HG03039 (cell line): ENCODE measurements around the gene CHAF1A.

Experiments used
- ATAC-seq: cut with Tn5 transposase; IDR thresholded peaks from one replicate; pipeline ENCODE4 v1.9.1; 2021; ENCODE audit warnings: mild to moderate bottlenecking, moderate library complexity; ENCODE audit not compliant: unreplicated experiment

The CHAF1A gene

GRCh38 chr19:4454747-4455718 lies 52.6 kb downstream of the CHAF1A start:
- ATAC-seq: no peak

- no peak for ATAC-seq
Measured at GRCh38 chr19:4455719-4456475, 53.5 kb downstream of the CHAF1A start.

DNA sequence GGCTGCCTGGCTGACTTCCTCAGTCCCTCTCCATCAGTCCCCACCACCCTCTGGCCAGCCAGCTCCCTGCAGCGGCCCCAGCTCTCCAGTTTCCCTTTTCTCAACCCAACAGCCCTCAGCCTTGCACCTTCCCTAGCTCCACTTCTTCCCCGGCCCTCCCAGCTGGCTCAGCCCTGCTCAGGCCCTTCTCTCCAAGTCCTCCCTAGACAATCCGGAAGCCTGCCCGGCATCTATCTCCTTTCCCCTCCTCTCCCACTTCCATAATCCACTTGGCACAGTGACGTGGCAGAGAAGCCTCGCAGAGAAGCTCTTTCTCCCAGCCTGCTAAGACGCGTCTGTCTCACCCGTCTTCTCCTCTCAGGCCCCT lies 54.0 kb downstream of the CHAF1A start:
- no peak for ATAC-seq

- ATAC-seq: no peak
Measured at GRCh38 chr19:4456843-4457653, 54.6 kb downstream of the CHAF1A start.

DNA sequence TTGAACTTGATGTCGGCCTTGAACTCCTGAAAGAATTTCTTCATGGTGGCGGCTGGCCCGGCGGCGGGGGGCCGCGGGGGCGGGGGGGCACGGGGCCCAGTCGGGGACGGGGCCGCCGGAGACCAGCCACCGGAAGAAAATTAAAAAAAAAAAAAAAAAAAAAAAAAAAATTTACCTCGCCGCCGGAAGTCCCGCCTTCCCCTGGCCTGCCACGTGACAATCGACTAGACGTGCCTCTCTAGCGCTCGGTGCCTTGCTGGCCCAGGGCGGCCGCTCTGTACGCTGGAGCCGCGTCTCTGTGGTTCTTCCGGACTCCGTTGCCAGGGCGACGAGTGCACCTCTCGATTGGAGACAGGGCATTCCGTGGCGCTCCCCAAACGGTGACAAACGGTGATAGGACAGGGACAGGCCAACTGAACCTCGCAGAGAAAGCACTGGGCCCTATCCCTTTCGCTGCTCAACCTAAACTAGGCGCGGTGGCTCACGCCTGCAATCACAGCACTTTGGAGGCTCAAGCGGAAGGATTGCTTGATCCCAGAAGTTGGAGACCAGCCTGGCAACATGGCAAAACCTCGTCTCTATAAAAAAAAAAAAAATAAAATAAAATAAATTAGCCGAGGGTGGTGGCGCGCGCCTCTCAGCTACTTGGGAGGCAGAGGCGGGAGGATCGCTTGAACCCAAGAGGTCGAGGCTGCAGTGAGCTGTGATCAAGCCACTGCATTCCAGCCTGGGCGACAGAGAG lies 55.4 kb downstream of the CHAF1A start, which contains the start of gene UBXN6:
TSS of gene UBXN6 (minus strand) at position 141 of the 742 bp plus-strand sequence. CDS start at position 44, 97 bp downstream.
- peak; percentile 83 for ATAC-seq

DNA sequence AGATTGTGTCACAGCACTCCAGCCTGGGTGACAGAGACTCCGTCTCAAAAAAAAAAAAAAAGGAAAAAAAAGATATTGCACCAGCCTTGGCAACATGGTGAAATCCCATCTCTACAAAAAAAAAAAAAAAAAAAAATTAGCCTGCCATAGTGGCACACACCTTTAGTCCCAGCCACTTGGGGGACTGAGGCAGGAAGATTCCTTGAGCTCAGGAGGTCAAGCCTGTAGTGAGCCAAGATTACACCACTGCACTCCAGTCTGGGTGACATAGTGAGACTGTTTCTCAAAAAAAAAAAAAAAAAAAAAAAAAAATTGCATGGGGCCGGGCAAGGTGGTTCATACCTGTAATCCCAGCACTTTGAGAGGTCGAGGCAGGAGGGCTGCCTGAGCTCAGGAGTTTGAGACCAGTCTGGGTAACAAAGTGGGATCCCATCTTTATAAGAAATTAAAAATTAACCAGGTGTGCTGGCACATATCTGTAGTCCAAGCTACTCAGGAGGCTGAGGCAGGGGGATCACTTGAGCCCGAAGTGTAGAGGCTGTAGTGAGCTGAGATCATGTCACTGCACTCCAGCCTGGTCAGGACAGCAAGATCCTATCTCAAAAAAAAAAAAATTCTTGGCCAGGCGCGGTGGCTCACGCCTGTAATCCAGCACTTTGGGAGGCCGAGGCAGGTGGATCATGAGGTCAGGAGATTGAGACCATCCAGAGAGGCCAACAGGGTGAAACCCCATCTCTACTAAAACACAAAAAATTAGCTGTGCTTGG lies 62.6 kb downstream of the CHAF1A start:
- no peak for ATAC-seq

DNA sequence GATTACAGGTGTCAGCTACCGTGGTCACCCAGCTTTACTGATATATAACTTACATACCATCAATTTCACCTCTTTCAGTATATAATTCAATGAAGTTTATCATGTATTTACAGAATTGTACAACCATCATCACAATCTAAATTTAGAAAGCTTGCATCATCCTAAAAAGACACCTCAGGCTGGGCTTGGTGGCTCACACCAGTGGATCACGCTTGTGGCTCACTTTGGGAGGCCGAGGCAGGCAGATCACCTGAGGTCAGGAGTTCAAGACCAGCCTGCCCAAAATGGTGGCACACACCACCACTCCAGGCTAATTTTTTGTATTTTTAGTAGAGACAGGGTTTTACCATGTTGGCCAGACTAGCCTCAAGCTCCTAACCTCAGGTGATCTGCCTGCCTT lies 65.4 kb downstream of the CHAF1A start:
- no peak for ATAC-seq

DNA sequence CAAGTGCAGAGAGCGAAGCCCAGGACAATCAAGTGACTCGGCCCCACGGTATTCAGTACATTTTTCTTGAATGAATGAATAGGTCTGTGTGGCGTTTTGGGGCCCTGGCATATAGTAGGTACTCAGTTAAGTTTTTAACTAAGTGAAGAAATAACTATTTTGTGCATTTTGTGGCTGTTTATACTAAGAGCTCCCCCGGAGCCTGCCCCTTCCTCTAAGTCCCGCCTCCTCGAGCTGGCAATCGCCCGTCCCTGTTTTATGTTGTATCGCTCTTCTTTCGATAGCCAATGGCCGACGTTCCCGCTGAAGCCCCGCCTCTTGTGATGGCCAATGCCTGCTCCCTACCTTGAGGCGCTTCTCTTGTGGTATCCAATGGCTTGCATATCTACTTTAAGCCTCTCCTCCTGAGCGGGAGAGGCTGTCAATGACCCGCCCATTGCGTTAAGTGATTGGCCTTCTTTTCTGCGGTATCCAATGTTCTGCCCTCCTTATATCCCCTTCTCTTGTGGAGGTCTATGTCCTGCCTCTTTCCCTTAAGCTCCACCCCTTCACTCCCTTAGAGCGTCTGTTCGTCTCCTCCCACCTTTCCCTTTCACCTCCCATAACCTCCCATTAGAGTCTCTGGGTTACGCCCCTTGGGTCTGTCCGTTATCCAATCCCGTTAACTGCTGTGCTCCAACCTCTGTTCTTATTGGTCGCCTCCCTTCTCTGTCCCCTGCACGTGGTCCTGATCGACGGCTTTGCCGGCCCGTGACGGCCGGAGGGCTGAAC lies 69.1 kb downstream of the CHAF1A start:
- ATAC-seq: peak; percentile 71

- no peak for ATAC-seq
Measured at GRCh38 chr19:4472174-4472974, 69.9 kb downstream of the CHAF1A start, which contains the start of gene HDGFL2. HDGFL2 (plus strand) TSS chr19:4472297; CDS start chr19:4472351, 54 bp downstream.

- ATAC-seq: no peak
Measured at GRCh38 chr19:4473011-4473762, 70.7 kb downstream of the CHAF1A start.

DNA sequence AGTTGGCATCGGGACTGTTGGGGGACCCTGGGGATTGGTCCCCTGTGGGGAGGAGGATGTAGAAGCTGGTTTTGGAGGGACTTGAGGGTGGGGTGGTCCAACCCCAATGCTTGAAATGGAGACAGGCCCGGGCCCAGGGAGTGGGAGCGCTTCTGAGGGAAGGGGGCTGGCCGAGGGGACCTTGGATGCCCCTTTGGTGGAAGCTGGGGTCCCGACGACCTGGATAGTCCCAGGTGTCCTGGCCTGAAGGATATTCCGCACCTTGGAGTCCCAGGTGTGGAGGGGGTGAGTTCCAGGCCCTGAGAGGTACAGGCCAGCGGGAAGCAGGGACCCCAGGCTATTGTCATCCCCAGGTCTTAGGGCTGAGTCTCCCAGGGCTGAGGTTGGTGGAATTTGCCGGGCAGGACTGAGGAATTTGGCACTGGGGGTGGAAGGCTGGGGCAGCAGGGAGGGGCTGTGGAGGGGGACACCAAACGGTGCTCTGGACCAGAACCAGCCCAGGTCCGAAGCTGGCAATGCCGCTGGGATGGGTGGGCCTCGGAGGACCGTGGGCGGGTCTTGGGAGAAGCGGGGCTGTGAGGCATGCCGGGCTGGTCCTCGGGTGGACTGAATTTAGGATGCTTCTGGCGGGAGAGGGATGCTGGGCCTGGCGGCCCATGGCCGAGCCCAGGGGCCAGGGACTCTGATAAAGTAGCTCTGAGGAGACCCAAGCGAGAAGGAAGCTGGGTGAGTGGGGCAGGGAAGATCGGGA lies 71.5 kb downstream of the CHAF1A start:
- no peak for ATAC-seq

DNA sequence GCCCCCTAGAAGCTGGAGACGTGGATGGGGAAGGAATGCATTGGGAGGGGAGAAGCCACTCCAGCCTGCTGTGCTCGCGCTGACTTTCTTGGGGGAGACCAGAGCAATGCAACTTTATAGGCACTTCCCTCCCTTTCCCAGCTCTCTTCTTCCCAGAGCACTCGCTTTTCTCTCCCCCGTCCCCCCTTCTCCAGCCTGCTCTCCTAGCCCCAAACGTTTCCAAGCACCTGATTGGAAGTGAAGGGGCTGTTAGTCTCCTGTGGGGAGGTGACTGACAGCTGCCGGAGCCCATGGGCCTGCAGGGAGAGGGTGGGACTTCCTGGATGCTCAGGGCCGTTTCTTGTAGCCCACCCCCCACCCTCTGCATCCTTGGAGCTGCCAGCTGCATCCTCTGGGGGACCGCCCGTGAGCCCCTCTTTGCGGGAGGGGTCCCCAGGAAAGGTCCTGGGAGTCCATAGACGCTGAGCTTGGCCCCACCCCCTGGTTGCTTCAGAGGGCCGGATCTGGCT lies 72.1 kb downstream of the CHAF1A start:
- no peak for ATAC-seq

DNA sequence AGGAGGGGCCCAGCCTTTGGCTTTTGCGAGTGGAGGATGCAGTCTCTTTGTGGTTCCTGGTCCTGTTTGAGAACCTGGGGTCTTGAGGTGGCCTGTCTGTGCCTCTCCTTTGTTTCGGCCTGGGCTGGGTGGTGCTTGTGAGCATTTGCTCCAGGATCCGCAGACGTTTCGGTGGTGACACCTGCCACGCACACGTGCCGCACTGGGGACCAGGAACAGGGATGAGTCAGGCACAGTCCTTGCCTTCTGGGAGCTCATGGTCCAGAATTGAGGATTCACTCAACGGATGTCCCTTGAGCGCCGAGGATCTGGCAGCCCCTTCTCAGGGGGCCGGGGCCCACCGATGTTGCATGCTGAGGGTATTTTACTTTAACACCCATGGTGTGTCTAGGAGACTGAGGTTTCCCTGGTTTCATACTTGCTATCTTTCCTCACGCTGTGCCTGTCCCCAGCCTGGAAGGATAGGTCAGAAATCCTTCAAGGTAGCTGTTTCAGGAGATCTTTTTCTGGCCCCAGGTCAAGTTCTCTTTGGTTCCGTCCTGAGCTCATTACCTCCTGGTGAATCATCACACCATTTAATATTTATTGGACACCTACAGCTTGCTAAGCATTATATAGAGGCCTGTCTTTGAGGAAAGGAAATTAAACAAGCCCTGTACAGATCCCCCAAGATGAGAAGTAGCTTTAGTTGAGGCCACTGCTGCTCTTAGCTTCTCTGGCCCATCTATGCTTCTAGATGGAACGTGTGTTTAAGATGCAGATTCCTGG lies 74.8 kb downstream of the CHAF1A start:
- ATAC-seq: no peak

DNA sequence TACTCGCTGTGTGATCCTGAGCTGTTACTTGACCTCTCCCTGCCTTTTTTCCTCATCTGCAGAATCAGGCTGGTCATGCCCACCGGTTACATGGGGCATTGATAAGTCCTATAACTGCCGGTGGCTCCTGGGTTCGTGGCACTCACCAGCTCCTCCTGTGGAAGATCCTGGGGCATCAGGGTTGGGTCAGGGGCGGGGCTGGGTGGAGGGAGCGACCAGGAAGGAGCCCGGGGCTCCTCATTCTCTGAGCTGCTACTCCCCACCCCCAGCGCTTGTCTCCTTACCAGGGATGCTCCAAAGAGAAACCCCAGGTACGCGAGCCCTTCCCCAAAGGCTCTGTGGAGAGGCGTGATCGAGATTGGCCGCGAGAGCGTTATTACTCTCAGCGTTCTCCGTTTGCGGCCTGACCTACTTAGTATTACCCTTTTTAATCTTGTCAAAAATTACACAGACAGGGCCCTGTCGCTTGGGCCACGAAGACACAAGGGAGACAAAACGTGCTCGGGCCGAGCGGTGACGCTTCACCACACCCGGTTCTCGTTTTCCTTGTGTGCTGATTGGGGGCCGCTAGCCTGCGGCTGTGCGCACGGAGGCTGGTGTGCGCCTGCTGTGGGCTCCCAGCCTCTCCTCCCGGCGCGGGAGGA lies 80.4 kb downstream of the CHAF1A start:
- no peak for ATAC-seq

GRCh38 chr19:4483385-4483784 lies 80.9 kb downstream of the CHAF1A start:
- no peak for ATAC-seq
